Lower lobe of right lung (tissue), 2 donors: ENCODE measurements around the gene RPTOR. TPM values are rescaled to one million over a fixed set of nuclear protein-coding genes. Genes with fewer than 3 reads are reported as not detected.

Experiments
- ATAC-seq, 2 donors: fragments of 200-7000 bp; cut with Tn5 transposase; one replicate each; pipeline ENCODE4 v1.9.1; 2020 to 2022; ENCODE audit warnings: mild to moderate bottlenecking in 2 of 2, moderate library complexity in 2 of 2
- DNase-seq: peaks from one replicate; pipeline ENCODE4 v3.0.0-alpha.2; 2020
- H3K27ac ChIP-seq: fragments of 200-600 bp; one replicate; pipeline ENCODE4 v1.8.0; 2022
- H3K27me3 ChIP-seq: fragments of 200-600 bp; one replicate; pipeline ENCODE4 v1.8.0; 2022; ENCODE audit warnings: low read depth
- H3K36me3 ChIP-seq: fragments of 200-600 bp; one replicate; pipeline ENCODE4 v1.8.0; 2022; ENCODE audit warnings: mild to moderate bottlenecking
- H3K4me1 ChIP-seq: fragments of 200-600 bp; one replicate; pipeline ENCODE4 v1.8.0; 2022
- H3K4me3 ChIP-seq: fragments of 200-600 bp; one replicate; pipeline ENCODE4 v1.8.0; 2022; ENCODE audit warnings: mild to moderate bottlenecking
- H3K9me3 ChIP-seq: fragments of 200-600 bp; one replicate; pipeline ENCODE4 v1.8.0; 2022
- CTCF ChIP-seq: fragments of 200-600 bp; IDR thresholded peaks from one replicate; pipeline ENCODE4 v1.8.0; 2022; ENCODE audit warnings: antibody characterized with exemption, mild to moderate bottlenecking
- intact Hi-C: fragments of 100-400 bp; cut with DNase I; formaldehyde crosslinking; loops from one replicate; pipeline ENCODE4 v1.11.0; 2022
- total RNA-seq: library from RNA; stranded (reverse); fragmentation: NEBNext Ultra II Directional; extraction: Animal tissue kit (Norgen Biotek cat#: 25700); gene quantifications from one replicate; pipeline ENCODE4 v1.2.1, GENCODE V29; 2021
- donor health status: DM: no; HTN: yes; CAD: no; lungs with severe emphysema.

The RPTOR gene
- total RNA-seq, 1 donor from 2014 or later = 34.0 TPM

GRCh38 chr17:80770881-80771611 lies 226.4 kb downstream of the RPTOR start:
- Histone ChIP-seq H3K4me1 (no peaks in the 10 kb centered on the region), H3K4me3 (no peak overlapping the region), H3K27ac (no peak overlapping the region), H3K36me3 (peaks cover 5% of the 10 kb centered on the region), H3K9me3 (no peaks in the 10 kb centered on the region), H3K27me3 (no peaks in the 10 kb centered on the region)
- TF ChIP-seq CTCF = no peak
- intact Hi-C loops = no loop called here
- DNase-seq (no peak), ATAC-seq (no peak)

DNA sequence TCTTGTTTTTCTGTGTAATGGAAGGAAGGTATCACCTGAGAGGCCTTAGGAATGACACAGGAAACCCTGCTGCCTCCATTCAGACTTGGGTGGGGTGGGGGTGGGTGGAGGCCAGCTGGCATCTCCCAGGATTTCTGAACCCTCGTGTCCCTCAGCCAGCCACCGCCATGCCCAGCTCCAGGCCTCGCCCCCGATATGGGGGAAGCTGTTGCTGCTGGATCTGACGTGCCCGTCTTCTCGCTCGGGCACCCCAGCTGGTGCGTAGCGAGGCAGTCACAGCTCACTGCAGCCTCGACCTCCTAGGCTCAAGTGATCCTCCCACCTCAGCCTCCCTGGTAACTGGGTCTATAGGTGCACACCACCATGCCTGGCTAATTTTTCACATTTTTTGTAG lies 227.0 kb downstream of the RPTOR start:
- Histone ChIP-seq H3K9me3 (no peaks in the 10 kb centered on the region), H3K27me3 (no peaks in the 10 kb centered on the region), H3K4me3 (no peak overlapping the region), H3K36me3 (peaks cover 5% of the 10 kb centered on the region), H3K27ac (no peak overlapping the region), H3K4me1 (no peaks in the 10 kb centered on the region)
- TF ChIP-seq CTCF = no peak
- intact Hi-C loops = no loop called here
- no peak for DNase-seq
- ATAC-seq = no peak

GRCh38 chr17:80772906-80773242 lies 228.2 kb downstream of the RPTOR start:
- DNase-seq = no peak
- no peak for TF ChIP-seq CTCF
- intact Hi-C loops = no loop called here
- Histone ChIP-seq H3K9me3 (no peaks in the 10 kb centered on the region), H3K4me3 (no peak overlapping the region), H3K27me3 (no peaks in the 10 kb centered on the region), H3K36me3 (peaks cover 5% of the 10 kb centered on the region), H3K27ac (no peak overlapping the region), H3K4me1 (no peaks in the 10 kb centered on the region)
- ATAC-seq = no peak

GRCh38 chr17:80773243-80773991 lies 228.8 kb downstream of the RPTOR start:
- peak overlapping the region; percentile 11 for H3K27ac ChIP-seq
- DNase-seq (no peak), ATAC-seq (peak in 1 of 2 donors; percentile 24)
- no peak for TF ChIP-seq CTCF
- no peaks in the 10 kb centered on the region for H3K9me3 ChIP-seq
- intact Hi-C loops = no loop called here
- peaks cover 9% of the 10 kb centered on the region for H3K36me3 ChIP-seq
- no peaks in the 10 kb centered on the region for H3K27me3 ChIP-seq
- no peaks in the 10 kb centered on the region for H3K4me1 ChIP-seq
- no peak overlapping the region for H3K4me3 ChIP-seq

DNA sequence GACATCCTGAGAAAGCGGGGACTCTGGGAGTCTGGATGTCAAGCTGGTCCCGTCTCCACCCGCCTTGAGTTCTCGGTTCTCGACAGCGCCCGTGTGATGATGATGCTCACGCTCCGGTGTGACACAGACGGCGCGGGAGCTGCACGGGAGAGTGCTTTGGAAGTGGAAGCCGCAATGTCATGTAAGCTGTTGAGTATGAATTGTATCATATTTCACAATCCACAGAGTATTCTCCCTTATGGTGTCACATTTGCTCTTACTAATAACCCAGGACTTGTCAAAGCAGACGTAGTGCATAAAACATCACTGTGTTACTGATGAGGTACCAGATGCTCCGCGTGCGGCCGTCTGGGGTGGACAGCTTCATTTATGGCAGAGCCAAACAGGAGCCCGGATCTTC lies 229.5 kb downstream of the RPTOR start:
- DNase-seq = no peak
- Histone ChIP-seq H3K36me3 (peaks cover 15% of the 10 kb centered on the region), H3K4me1 (no peaks in the 10 kb centered on the region), H3K4me3 (no peak overlapping the region), H3K27ac (no peak overlapping the region), H3K27me3 (no peaks in the 10 kb centered on the region), H3K9me3 (no peaks in the 10 kb centered on the region)
- ATAC-seq = no peak
- no peak for TF ChIP-seq CTCF
- intact Hi-C loops = no loop called here
